Measurements from ENCODE around the gene PRKAG3. TPM values are rescaled to one million over a fixed set of nuclear protein-coding genes. Genes with fewer than 3 reads are reported as not detected.

PRKAG3 gene
- polyA plus RNA-seq, 1 experiment, result not detected

DNA sequence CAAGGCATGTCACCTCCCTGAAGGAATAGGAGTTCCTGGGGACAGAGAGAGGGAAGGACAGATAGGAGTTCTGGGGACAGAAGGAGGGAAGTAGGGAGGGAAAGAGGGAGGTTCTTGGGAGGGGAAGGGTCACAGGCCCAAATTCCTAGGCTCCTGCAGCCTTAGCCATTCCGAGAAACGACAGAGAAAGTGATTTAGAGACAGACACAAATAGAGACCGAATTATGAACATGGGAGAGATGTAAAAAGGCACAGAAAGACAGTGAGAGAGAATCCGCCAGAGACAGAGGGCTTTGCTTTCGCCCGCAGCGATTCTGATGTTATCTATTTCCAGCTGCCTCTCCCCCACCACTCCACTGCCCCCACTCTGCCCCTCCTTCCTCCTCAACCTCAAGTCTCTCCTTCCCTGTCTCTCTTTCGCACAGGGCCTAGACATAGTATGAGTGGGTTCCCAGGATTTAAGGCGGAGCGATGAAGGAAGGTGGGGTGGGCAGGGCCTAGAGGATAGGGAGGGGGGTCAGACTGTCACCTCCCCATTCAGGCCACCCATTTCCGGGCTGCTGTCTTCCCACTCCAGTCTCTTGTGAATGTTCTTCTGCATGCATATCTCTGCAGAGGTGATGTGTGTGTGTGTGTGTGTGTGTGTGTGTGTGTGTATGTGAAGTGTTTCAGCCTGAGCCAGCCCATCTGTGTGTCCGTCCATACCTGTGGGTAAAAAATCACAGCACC lies 24.7 kb upstream of the PRKAG3 start:
- no peak for DNase-seq (ENCODE audit: low read depth)
- POLR2A ChIA-PET, result no interaction called here
- TF ChIP-seq CTCF (IDR thresholded peaks at IDR 0.05; ENCODE audit: insufficient read depth, low read depth, low read length), result no peak

GRCh38 chr2:218855305-218856166 lies 23.9 kb upstream of the PRKAG3 start:
- Histone ChIP-seq H3K4me3 (ENCODE audit: low read depth, low read length) (no peak overlapping the region), H3K36me3 (ENCODE audit: control insufficient read depth, insufficient read depth, low read length) (no peaks in the 10 kb centered on the region), H3K27me3 (ENCODE audit: control insufficient read depth, insufficient read depth, low read length) (peaks cover 56% of the 10 kb centered on the region)
- DNase-seq (ENCODE audit: low read depth), result no peak
- POLR2A ChIA-PET, result no interaction called here
- CTCF ChIA-PET, result interaction anchor here (0.6 to 1.8 kb wide), 3 partner anchors 21 to 42 kb away, joined by 3 to 5 read pairs (median 4); no protein-coding TSS in a partner anchor
- no peak for TF ChIP-seq CTCF (IDR thresholded peaks at IDR 0.05; ENCODE audit: insufficient read depth, low read depth, low read length)

More for the DNA sequence above, 24.7 kb upstream of the PRKAG3 start:
- Histone ChIP-seq H3K4me3 (ENCODE audit: low read depth, low read length) (no peak overlapping the region), H3K27me3 (ENCODE audit: control insufficient read depth, insufficient read depth, low read length) (peaks cover 60% of the 10 kb centered on the region), H3K36me3 (ENCODE audit: control insufficient read depth, insufficient read depth, low read length) (no peaks in the 10 kb centered on the region)
- CTCF ChIA-PET, result interaction anchor here (0.6 to 1.8 kb wide), 2 partner anchors 21 to 22 kb away, joined by 3 to 4 read pairs; no protein-coding TSS in a partner anchor

- DNase-seq (ENCODE audit: low read depth), result no peak
- POLR2A ChIA-PET, result no interaction called here
- CTCF ChIA-PET, result interaction anchor here (0.7 to 1.8 kb wide), 3 partner anchors 21 to 43 kb away, joined by 3 to 5 read pairs (median 4); no protein-coding TSS in a partner anchor
- Histone ChIP-seq H3K27me3 (ENCODE audit: control insufficient read depth, insufficient read depth, low read length) (peaks cover 50% of the 10 kb centered on the region), H3K36me3 (ENCODE audit: control insufficient read depth, insufficient read depth, low read length) (no peaks in the 10 kb centered on the region), H3K4me3 (ENCODE audit: low read depth, low read length) (no peak overlapping the region)
- no peak for TF ChIP-seq CTCF (IDR thresholded peaks at IDR 0.05; ENCODE audit: insufficient read depth, low read depth, low read length)
Observed at GRCh38 chr2:218854860-218855259, 23.3 kb upstream of the PRKAG3 start.

- no peak for TF ChIP-seq CTCF (IDR thresholded peaks at IDR 0.05; ENCODE audit: insufficient read depth, low read depth, low read length)
- Histone ChIP-seq H3K27me3 (ENCODE audit: control insufficient read depth, insufficient read depth, low read length) (peaks cover 45% of the 10 kb centered on the region), H3K36me3 (ENCODE audit: control insufficient read depth, insufficient read depth, low read length) (no peaks in the 10 kb centered on the region), H3K4me3 (ENCODE audit: low read depth, low read length) (no peak overlapping the region)
- DNase-seq (ENCODE audit: low read depth), result no peak
- ChIA-PET POLR2A (no interaction called here), CTCF (interaction anchor here (0.8 to 4.5 kb wide), 6 partner anchors 9 to 142 kb away, joined by 3 to 42 read pairs (median 12); no protein-coding TSS in a partner anchor)
Observed at GRCh38 chr2:218853766-218854165, 22.2 kb upstream of the PRKAG3 start.

Data from BJ (cell line).